Testis (tissue), 2 donors: ENCODE data around the gene STEAP1.

Experiments
- CTCF ChIP-seq, 3 experiments: fragments of 450-650 bp in 2 of 3; fragments of 200-600 bp in 1 of 3; sonication (generic) in 1 of 3; IDR thresholded peaks; one replicate each; pipeline ENCODE4 v1.5.1; 2016 to 2019; ENCODE audit warnings: antibody characterized with exemption in 3 of 3, mild to moderate bottlenecking in 2 of 3, moderate library complexity in 1 of 3
- POLR2A ChIP-seq: fragments of 450-650 bp; IDR thresholded peaks from one replicate; pipeline ENCODE4 v1.6.1; 2017; ENCODE audit warnings: antibody characterized with exemption, mild to moderate bottlenecking, moderate library complexity

- TF ChIP-seq CTCF (IDR thresholded peaks at IDR 0.05) (no peak), POLR2A (no peak)
Observed at GRCh38 chr7:90169891-90170290, 15.6 kb downstream of the STEAP1 start.
